PC-9 (cell line): ENCODE measurements around the gene ALG5.

Experiments
- CTCF ChIP-seq: fragments of 200-600 bp; sonication (generic); conservative IDR thresholded peaks from 2 replicates; pipeline ENCODE4 v1.6.1; 2017; ENCODE audit warnings: mixed run types, antibody characterized with exemption, mild to moderate bottlenecking, moderate library complexity
- EZH2 ChIP-seq: fragments of 200-600 bp; sonication (generic); IDR thresholded peaks from 2 replicates; pipeline ENCODE4 v1.8.0; 2017; ENCODE audit warnings: antibody characterized with exemption, low read depth

- TF ChIP-seq EZH2, result no peak
- TF ChIP-seq CTCF, result no peak
These were observed 11.3 kb upstream of the ALG5 start for GRCh38 chr13:37010424-37010823.
